Measurements from ENCODE around the gene SMC1B.

DNA sequence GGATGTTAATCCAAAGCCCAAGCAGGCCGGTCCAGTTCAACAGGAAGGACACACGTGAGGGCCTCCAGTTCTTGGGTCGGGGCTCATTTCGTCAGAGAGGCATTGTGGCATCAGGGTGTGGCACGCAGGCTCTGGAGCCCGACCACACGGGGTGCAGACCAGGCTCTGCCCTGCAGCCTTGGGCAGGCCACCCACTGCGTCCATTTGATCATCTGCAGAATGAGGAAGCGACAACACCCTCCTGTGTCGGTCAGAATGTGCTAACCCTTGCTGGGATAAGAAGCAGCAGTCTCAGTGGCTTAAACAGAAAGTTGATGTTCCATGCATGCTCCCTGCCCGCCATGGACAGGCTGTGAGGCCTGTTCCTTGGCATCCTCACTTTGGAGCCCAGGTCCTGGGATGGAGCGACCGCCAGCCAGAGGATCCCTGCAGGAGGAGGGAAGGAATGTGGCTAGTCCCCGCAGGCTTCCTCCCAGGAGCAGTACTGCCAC lies 10.9 kb upstream of the SMC1B start:
- TF ChIP-seq, protein P1, sequence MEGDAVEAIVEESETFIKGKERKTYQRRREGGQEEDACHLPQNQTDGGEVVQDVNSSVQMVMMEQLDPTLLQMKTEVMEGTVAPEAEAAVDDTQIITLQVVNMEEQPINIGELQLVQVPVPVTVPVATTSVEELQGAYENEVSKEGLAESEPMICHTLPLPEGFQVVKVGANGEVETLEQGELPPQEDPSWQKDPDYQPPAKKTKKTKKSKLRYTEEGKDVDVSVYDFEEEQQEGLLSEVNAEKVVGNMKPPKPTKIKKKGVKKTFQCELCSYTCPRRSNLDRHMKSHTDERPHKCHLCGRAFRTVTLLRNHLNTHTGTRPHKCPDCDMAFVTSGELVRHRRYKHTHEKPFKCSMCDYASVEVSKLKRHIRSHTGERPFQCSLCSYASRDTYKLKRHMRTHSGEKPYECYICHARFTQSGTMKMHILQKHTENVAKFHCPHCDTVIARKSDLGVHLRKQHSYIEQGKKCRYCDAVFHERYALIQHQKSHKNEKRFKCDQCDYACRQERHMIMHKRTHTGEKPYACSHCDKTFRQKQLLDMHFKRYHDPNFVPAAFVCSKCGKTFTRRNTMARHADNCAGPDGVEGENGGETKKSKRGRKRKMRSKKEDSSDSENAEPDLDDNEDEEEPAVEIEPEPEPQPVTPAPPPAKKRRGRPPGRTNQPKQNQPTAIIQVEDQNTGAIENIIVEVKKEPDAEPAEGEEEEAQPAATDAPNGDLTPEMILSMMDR (conservative IDR thresholded peaks at IDR 0.05; ENCODE audit: low read length): no peak
- TF ChIP-seq EZH2phosphoT487 (IDR thresholded peaks at IDR 0.05; ENCODE audit: borderline replicate concordance, low read depth, low read length): no peak
